IMR-90 (cell line): ENCODE data around the gene KIF22. TPM values are rescaled to one million over a fixed set of nuclear protein-coding genes. Genes with fewer than 3 reads are reported as not detected.

Experiments
- ATAC-seq: fragments of 200-7000 bp; cut with Tn5 transposase; 2 replicates; pipeline ENCODE4 v1.9.1; 2020; ENCODE audit warnings: low read depth, mild to moderate bottlenecking, moderate library complexity
- BruUV-seq: library from RNA; stranded (reverse); fragments of 400-500 nt; replicated peaks from 2 replicates; lab custom pipeline; 2021; lab: Mats Ljungman, UMichigan
- CTCF ChIA-PET: fragments of 300-600 bp; formaldehyde crosslinking; extraction: SDS; loops from one replicate; lab custom pipeline; 2021; ENCODE audit warnings: antibody characterized with exemption; lab: Yijun Ruan, JAX
- POLR2A ChIA-PET: fragments of 300-600 bp; sonication (Branson Sonifier 250); formaldehyde crosslinking; loops from one replicate; lab custom pipeline; 2022; ENCODE audit warnings: antibody characterized with exemption; ENCODE audit not compliant: unreplicated experiment; lab: Charles Lee
- DNase-seq: peaks from one replicate; pipeline ENCODE4 v3.0.0; 2013
- H2AFZ ChIP-seq: replicated peaks from 2 replicates; pipeline ENCODE3; 2013; ENCODE audit warnings: low read length, mild to moderate bottlenecking; ENCODE audit not compliant: poor library complexity
- H2AK5ac ChIP-seq: 2 replicates; pipeline ENCODE4 v1.6.1; 2013; ENCODE audit warnings: low read depth, low read length, inconsistent platforms
- H2AK9ac ChIP-seq: replicated peaks from 2 replicates; pipeline ENCODE3; 2013; ENCODE audit warnings: mild to moderate bottlenecking, low read depth, low read length, moderate library complexity; ENCODE audit not compliant: poor library complexity
- H2BK120ac ChIP-seq: 2 replicates; pipeline ENCODE4 v1.6.1; 2013; ENCODE audit warnings: low read depth, low read length, inconsistent platforms
- H2BK15ac ChIP-seq: 3 replicates; pipeline ENCODE4 v1.6.1; 2013; ENCODE audit warnings: low read depth, low read length, inconsistent platforms
- H2BK20ac ChIP-seq: 2 replicates; pipeline ENCODE4 v1.6.1; 2013; ENCODE audit warnings: low read depth, mild to moderate bottlenecking, inconsistent platforms, low read length, moderate library complexity
- H2BK5ac ChIP-seq: 2 replicates; pipeline ENCODE4 v1.6.1; 2013; ENCODE audit warnings: mild to moderate bottlenecking, low read depth, low read length, inconsistent platforms; ENCODE audit not compliant: poor library complexity, severe bottlenecking
- H3K14ac ChIP-seq: replicated peaks from 2 replicates; pipeline ENCODE4 v1.6.1; 2013; ENCODE audit warnings: low read depth, low read length, inconsistent platforms
- H3K18ac ChIP-seq: 2 replicates; pipeline ENCODE4 v1.6.1; 2013; ENCODE audit warnings: low read depth, low read length, control low read depth
- H3K23ac ChIP-seq: 2 replicates; pipeline ENCODE4 v1.6.1; 2013; ENCODE audit warnings: low read depth, low read length, inconsistent platforms
- H3K27ac ChIP-seq: 2 replicates; pipeline ENCODE4 v1.5.1; 2013; ENCODE audit warnings: mild to moderate bottlenecking, control low read depth, low read length; ENCODE audit not compliant: insufficient read depth
- H3K27me3 ChIP-seq: 2 replicates; pipeline ENCODE4 v1.6.1; 2013; ENCODE audit warnings: low read length; ENCODE audit not compliant: control insufficient read depth, insufficient read depth
- H3K36me3 ChIP-seq: 2 replicates; pipeline ENCODE4 v1.6.1; 2013; ENCODE audit warnings: low read length, mixed read lengths; ENCODE audit not compliant: control insufficient read depth, insufficient read depth
- H3K4ac ChIP-seq: 2 replicates; pipeline ENCODE4 v1.6.1; 2013; ENCODE audit warnings: low read depth, low read length, inconsistent platforms
- H3K4me1 ChIP-seq: 2 replicates; pipeline ENCODE4 v1.6.1; 2013; ENCODE audit warnings: low read length, mixed read lengths; ENCODE audit not compliant: control insufficient read depth, insufficient read depth
- H3K4me2 ChIP-seq: 2 replicates; pipeline ENCODE4 v1.6.1; 2013; ENCODE audit warnings: low read depth, mild to moderate bottlenecking, control low read depth, low read length, moderate library complexity
- H3K4me3 ChIP-seq: 2 replicates; pipeline ENCODE4 v1.5.1; 2013; ENCODE audit warnings: low read depth, mild to moderate bottlenecking, control low read depth, low read length, moderate library complexity; ENCODE audit not compliant: insufficient read depth
- H3K56ac ChIP-seq: 2 replicates; pipeline ENCODE4 v1.6.1; 2013; ENCODE audit warnings: low read length, inconsistent platforms; ENCODE audit not compliant: insufficient read depth; ENCODE audit errors: extremely low read depth
- H3K79me1 ChIP-seq, 2 experiments: 2 replicates each; pipeline ENCODE4 v1.6.1; 2013; ENCODE audit warnings: low read length in 2 of 2, inconsistent platforms in 1 of 2, low read depth in 1 of 2
- H3K9ac ChIP-seq: 2 replicates; pipeline ENCODE4 v1.6.1; 2013; ENCODE audit warnings: low read depth, low read length, control low read depth
- H3K9me1 ChIP-seq: 2 replicates; pipeline ENCODE4 v1.6.1; 2013; ENCODE audit warnings: low read length, inconsistent platforms; ENCODE audit not compliant: insufficient read depth
- H3K9me3 ChIP-seq: 2 replicates; pipeline ENCODE4 v1.6.1; 2013; ENCODE audit warnings: low read length; ENCODE audit not compliant: control insufficient read depth, insufficient read depth
- H4K20me1 ChIP-seq: 2 replicates; pipeline ENCODE4 v1.6.1; 2013; ENCODE audit warnings: low read length, inconsistent platforms; ENCODE audit not compliant: insufficient read depth
- H4K5ac ChIP-seq: 2 replicates; pipeline ENCODE4 v1.6.1; 2013; ENCODE audit warnings: mild to moderate bottlenecking, low read depth, low read length, control low read depth
- H4K8ac ChIP-seq, 2 experiments: 2 replicates each; pipeline ENCODE4 v1.6.1; 2013; ENCODE audit warnings: low read depth in 2 of 2, low read length in 2 of 2, control low read depth in 1 of 2, inconsistent platforms in 1 of 2
- H4K91ac ChIP-seq: 2 replicates; pipeline ENCODE4 v1.6.1; 2013; ENCODE audit warnings: low read depth, low read length, inconsistent platforms; ENCODE audit not compliant: insufficient read depth
- BHLHE40 ChIP-seq: fragments of 150-350 bp; IDR thresholded peaks from 2 replicates; pipeline ENCODE4 v1.6.1; 2016; ENCODE audit warnings: mild to moderate bottlenecking, low read depth, low read length
- CEBPB ChIP-seq: IDR thresholded peaks from 2 replicates; pipeline ENCODE4 v1.6.1; 2012; ENCODE audit warnings: low read depth, low read length, improper control_type of control experiment
- CHD1 ChIP-seq: IDR thresholded peaks from 2 replicates; pipeline ENCODE4 v1.6.1; 2012; ENCODE audit warnings: low read depth, low read length, improper control_type of control experiment
- CTCF ChIP-seq: conservative IDR thresholded peaks from 2 replicates; pipeline ENCODE4 v1.5.1; 2012; ENCODE audit warnings: mild to moderate bottlenecking, low read depth, low read length, improper control_type of control experiment
- ELK1 ChIP-seq: fragments of 150-350 bp; IDR thresholded peaks from 2 replicates; pipeline ENCODE4 v1.6.1; 2016; ENCODE audit warnings: low read depth, mild to moderate bottlenecking, low read length, moderate library complexity, borderline replicate concordance
- FOS ChIP-seq: fragments of 150-350 bp; IDR thresholded peaks from 2 replicates; pipeline ENCODE4 v1.6.1; 2016; ENCODE audit warnings: low read depth, low read length
- MAFK ChIP-seq: IDR thresholded peaks from 2 replicates; pipeline ENCODE4 v1.6.1; 2012; ENCODE audit warnings: low read depth, low read length, improper control_type of control experiment
- MAZ ChIP-seq: IDR thresholded peaks from 2 replicates; pipeline ENCODE4 v1.6.1; 2012; ENCODE audit warnings: low read depth, mild to moderate bottlenecking, low read length, improper control_type of control experiment, moderate library complexity, borderline replicate concordance
- MXI1 ChIP-seq: IDR thresholded peaks from 2 replicates; pipeline ENCODE4 v1.6.1; 2012; ENCODE audit warnings: low read depth, mild to moderate bottlenecking, low read length, moderate library complexity, borderline replicate concordance
- NFE2L2 ChIP-seq: fragments of 150-350 bp; IDR thresholded peaks from 2 replicates; pipeline ENCODE4 v1.6.1; 2016; ENCODE audit warnings: low read depth, mild to moderate bottlenecking, low read length
- POLR2A ChIP-seq: IDR thresholded peaks from 2 replicates; pipeline ENCODE4 v1.6.1; 2012; ENCODE audit warnings: mild to moderate bottlenecking, low read depth, low read length
- RAD21 ChIP-seq: IDR thresholded peaks from 2 replicates; pipeline ENCODE4 v1.6.1; 2012; ENCODE audit warnings: low read length, improper control_type of control experiment
- RCOR1 ChIP-seq: IDR thresholded peaks from 2 replicates; pipeline ENCODE4 v1.6.1; 2012; ENCODE audit warnings: mild to moderate bottlenecking, low read length, improper control_type of control experiment; ENCODE audit not compliant: insufficient replicate concordance
- RFX5 ChIP-seq: IDR thresholded peaks from 2 replicates; pipeline ENCODE4 v1.8.0; 2012; ENCODE audit warnings: low read depth, mild to moderate bottlenecking, low read length, moderate library complexity
- SMC3 ChIP-seq: fragments of 150-350 bp; IDR thresholded peaks from 2 replicates; pipeline ENCODE4 v1.6.1; 2016; ENCODE audit warnings: low read depth, mild to moderate bottlenecking, antibody characterized with exemption, low read length, moderate library complexity
- WGBS, 2 experiments: methylation state at CpG; one replicate each; pipeline versions ENCODE4 v1.1.5 to v1.1.7; 2013; ENCODE audit warnings: missing lambda C conversion rate in 2 of 2; ENCODE audit not compliant: insufficient read length in 1 of 2; ENCODE audit errors: extremely low coverage in 2 of 2; 5-methylcytosine and 5-hydroxymethylcytosine counted together
- dilution Hi-C: fragments of 300-500 bp; cut with HindIII; formaldehyde crosslinking; loops from one replicate; pipeline ENCODE4 v1.14.3; 2018; ENCODE audit warnings: low sequenced_read_pairs; ENCODE audit not compliant: unreplicated experiment
- in situ Hi-C: fragments of 300-500 bp; cut with MboI; formaldehyde crosslinking; loops from 3 replicates; pipeline ENCODE4 v1.14.3; 2019; ENCODE audit warnings: low sequenced_read_pairs, inconsistent platforms, mixed read lengths
- intact Hi-C: fragments of 100-400 bp; cut with micrococcal nuclease; formaldehyde crosslinking; loops from 2 replicates; pipeline ENCODE4 v1.10.0; 2022
- polyA plus RNA-seq, 3 experiments: library from polyadenylated mRNA; depleted of rRNA; stranded (reverse); fragments of >200 nt; gene quantifications; 2 replicates each; pipeline ENCODE4 v1.2.3, GENCODE V29; 2012; ENCODE audit warnings: low replicate concordance in 1 of 3
- total RNA-seq: library from RNA; depleted of rRNA; stranded (reverse); fragments of >200 nt; gene quantifications from 2 replicates; pipeline ENCODE4 v1.2.3, GENCODE V29; 2012
- TF ChIP-seq, protein P1 (sequence below): fragments of 150-350 bp; IDR thresholded peaks from 2 replicates; pipeline ENCODE4 v1.6.1; 2017; ENCODE audit warnings: mild to moderate bottlenecking, antibody characterized with exemption, low read length, low read depth

The KIF22 gene
- total and polyA plus RNA-seq, 2 of the 4 experiments (the other 2 are of a cell fraction), result 43.0 to 65.1 TPM

DNA sequence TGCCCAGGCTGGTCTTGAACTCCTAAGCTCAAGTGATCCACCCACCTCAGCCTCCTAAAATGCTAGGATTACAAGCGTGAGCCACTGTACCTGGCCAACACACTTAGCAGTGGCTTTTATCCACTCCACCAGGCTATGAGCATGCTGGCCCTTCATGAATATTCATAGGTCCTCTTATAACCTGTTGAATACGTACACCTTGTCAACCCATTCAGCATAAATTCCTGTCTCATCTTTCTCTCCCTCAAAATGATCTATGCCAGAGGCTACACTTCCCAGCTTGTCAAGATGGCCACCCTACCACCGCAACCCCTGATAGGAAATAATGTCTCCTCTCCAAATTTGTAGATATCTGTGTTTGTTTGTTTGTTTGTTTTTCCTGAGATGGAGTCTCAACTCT lies 23.5 kb upstream of the KIF22 start:
- POLR2A ChIA-PET, result no interaction called here
- H4K8ac ChIP-seq, result no peak overlapping the region
- CTCF ChIA-PET, result no interaction called here
- H3K4me1 ChIP-seq, result no peaks in the 10 kb centered on the region
- in situ Hi-C loops, result no loop called here
- no peaks in the 10 kb centered on the region for H3K9me1 ChIP-seq
- H2AK5ac ChIP-seq, result no peak overlapping the region
- H2BK15ac ChIP-seq, result no peak overlapping the region
- no peak overlapping the region for H3K4ac ChIP-seq
- H2BK20ac ChIP-seq, result no peak overlapping the region
- no peak overlapping the region for H3K9ac ChIP-seq
- dilution Hi-C loops, result no loop called here
- ATAC-seq (no peak), DNase-seq (no peak)
- no peaks in the 10 kb centered on the region for H3K79me1 ChIP-seq
- H3K27me3 ChIP-seq, result peaks cover 7% of the 10 kb centered on the region
- no peak overlapping the region for H3K4me3 ChIP-seq
- H2BK5ac ChIP-seq, result no peak overlapping the region
- no peaks in the 10 kb centered on the region for H4K20me1 ChIP-seq
- no peaks in the 10 kb centered on the region for H3K9me3 ChIP-seq
- no peaks in the 10 kb centered on the region for H3K36me3 ChIP-seq
- H4K91ac ChIP-seq, result no peak overlapping the region
- no peak overlapping the region for H2BK120ac ChIP-seq
- intact Hi-C loops, result no loop called here
- no peak overlapping the region for H2AFZ ChIP-seq
- no peak overlapping the region for H3K23ac ChIP-seq
- WGBS, 2 experiments, result 64% methylated on average over 2 of the region's 3 CpGs; no CpG with 5 or more reads in 1 of the 2 experiments
- H3K56ac ChIP-seq, result no peak overlapping the region
- H3K4me2 ChIP-seq, result no peak overlapping the region
- H3K18ac ChIP-seq, result no peak overlapping the region
- BruUV-seq, result no TSS peak
- H4K5ac ChIP-seq, result no peak overlapping the region
- TF ChIP-seq CTCF (no peak), NFE2L2 (no peak), CEBPB (no peak), POLR2A (no peak), CHD1 (no peak), ELK1 (no peak), RAD21 (no peak), RFX5 (no peak), SMC3 (no peak), MXI1 (no peak), BHLHE40 (no peak), MAFK (no peak), MAZ (no peak), RCOR1 (no peak), FOS (no peak)
- TF ChIP-seq, protein P1, sequence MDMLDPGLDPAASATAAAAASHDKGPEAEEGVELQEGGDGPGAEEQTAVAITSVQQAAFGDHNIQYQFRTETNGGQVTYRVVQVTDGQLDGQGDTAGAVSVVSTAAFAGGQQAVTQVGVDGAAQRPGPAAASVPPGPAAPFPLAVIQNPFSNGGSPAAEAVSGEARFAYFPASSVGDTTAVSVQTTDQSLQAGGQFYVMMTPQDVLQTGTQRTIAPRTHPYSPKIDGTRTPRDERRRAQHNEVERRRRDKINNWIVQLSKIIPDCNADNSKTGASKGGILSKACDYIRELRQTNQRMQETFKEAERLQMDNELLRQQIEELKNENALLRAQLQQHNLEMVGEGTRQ, result no peak
- no peak overlapping the region for H2AK9ac ChIP-seq
- no peak overlapping the region for H3K27ac ChIP-seq
- H3K14ac ChIP-seq, result no peak overlapping the region
